Hepatocyte (in vitro differentiated cells): ENCODE results near the gene FAM222B.

ENCODE experiments used
- EZH2 ChIP-seq: fragments of 200-600 bp; sonication (generic); IDR thresholded peaks from 2 replicates; pipeline ENCODE4 v1.6.1; 2016; ENCODE audit warnings: antibody characterized with exemption, mild to moderate bottlenecking, borderline replicate concordance
- TF ChIP-seq, protein P1 (sequence below): fragments of 200-600 bp; sonication (generic); IDR thresholded peaks from 2 replicates; pipeline ENCODE4 v1.5.1; 2016; ENCODE audit warnings: antibody characterized with exemption, mild to moderate bottlenecking; ENCODE audit not compliant: poor library complexity

DNA sequence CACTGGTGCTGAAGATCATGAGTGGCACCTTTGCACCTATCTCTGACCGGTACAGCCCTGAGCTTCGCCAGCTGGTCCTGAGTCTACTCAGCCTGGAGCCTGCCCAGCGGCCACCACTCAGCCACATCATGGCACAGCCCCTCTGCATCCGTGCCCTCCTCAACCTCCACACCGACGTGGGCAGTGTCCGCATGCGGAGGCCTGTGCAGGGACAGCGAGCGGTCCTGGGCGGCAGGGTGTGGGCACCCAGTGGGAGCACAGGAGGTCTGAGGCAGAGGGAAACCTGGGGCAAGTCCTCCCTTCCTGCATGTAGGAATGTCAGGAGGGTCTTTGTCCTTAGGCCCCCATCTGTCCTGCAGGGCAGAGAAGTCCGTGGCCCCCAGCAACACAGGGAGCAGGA lies 105.3 kb downstream of the FAM222B start:
- TF ChIP-seq EZH2: no peak
- TF ChIP-seq, protein P1, sequence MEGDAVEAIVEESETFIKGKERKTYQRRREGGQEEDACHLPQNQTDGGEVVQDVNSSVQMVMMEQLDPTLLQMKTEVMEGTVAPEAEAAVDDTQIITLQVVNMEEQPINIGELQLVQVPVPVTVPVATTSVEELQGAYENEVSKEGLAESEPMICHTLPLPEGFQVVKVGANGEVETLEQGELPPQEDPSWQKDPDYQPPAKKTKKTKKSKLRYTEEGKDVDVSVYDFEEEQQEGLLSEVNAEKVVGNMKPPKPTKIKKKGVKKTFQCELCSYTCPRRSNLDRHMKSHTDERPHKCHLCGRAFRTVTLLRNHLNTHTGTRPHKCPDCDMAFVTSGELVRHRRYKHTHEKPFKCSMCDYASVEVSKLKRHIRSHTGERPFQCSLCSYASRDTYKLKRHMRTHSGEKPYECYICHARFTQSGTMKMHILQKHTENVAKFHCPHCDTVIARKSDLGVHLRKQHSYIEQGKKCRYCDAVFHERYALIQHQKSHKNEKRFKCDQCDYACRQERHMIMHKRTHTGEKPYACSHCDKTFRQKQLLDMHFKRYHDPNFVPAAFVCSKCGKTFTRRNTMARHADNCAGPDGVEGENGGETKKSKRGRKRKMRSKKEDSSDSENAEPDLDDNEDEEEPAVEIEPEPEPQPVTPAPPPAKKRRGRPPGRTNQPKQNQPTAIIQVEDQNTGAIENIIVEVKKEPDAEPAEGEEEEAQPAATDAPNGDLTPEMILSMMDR: no peak
